Measurements from ENCODE around the gene NPS. TPM values are rescaled to one million over a fixed set of nuclear protein-coding genes. Genes with fewer than 3 reads are reported as not detected.
A peak's percentile ranks its signal among the peaks of the same experiment; 100 is the strongest.

The NPS gene
- total RNA-seq, 1 donor from 2014 or later = not detected

- DNase-seq = no peak
Measured at GRCh38 chr10:127561647-127562046, 12.5 kb downstream of the NPS start.

DNA sequence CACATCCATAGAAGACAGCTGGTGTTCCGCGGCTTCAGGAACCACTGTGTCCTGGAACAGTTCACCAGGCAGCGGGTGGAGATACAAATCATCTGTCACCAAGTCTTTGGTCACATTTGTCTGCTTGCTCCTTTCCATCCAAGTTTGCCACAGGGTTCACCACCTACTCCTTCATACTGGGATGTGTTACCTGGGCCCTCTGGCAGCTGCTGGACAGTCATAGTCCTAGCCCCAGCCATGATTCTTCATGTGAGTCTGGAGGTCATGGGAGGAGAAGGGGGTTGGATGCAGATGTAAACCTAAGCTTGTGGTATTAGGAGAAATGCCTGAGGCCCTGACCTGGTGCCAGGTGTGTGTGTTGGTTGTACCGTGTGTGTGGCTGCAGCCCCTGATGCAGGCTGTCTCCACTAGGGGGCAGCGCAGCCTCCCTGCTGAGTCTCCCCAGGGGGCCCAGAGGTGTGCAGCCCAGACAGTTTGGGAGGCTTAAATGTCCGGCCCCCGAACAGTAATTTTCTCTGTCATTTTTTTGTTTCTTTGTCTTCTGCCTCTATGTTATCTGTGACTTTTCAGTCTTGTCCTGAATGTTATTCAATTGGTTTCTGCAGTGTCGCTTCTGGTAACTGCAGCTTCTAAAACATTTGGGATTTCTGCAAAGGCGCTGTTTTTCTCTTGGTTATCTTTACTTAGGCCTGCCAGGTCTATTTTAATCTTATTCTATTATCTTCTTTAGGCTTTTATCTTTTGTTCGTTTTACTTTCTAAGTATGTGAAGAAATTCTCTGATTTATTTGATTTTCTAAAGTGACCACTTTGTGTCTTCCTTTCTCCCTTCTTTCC lies 14.8 kb downstream of the NPS start:
- no peak for DNase-seq

DNA sequence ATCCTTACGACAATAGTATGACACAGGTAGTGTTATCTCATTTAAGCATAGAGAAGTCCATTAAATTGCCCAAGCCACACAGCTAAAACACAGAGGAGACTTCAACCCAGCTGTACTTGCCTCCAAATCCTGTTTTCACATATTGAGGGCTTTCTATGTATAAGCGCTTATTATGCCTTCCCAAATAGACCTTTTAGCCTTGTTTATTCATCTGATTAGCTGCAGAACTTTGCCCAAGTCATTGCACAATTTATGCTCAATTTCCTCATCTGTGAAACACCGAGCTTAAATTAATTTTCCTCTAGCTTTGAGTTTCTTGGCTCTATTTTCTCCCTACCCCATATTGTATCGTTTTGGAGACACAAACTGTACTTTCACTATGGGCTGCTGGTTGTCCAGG lies 15.5 kb downstream of the NPS start:
- DNase-seq = no peak

DNA sequence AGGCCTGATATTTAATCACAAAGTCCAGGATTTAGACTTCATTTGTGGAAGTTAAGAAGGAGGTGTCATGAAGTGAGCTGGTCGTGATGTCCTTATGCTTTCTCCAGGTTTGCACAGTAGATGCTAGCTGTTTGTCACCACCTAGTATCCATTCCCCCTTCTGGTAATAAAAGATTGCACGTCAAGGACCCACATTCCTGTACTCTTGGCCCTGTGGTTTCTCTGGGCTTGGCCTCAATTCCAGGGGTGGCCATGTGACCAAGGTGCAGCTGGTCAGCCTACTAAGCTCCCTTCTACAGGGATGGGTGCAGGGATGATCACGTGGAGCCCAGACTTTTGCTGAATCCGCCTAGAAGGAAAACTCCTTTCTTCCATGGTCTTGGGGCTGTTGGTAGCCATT lies 16.5 kb downstream of the NPS start:
- DNase-seq = no peak

- no peak for DNase-seq
Measured at GRCh38 chr10:127569210-127569609, 20.1 kb downstream of the NPS start.

DNA sequence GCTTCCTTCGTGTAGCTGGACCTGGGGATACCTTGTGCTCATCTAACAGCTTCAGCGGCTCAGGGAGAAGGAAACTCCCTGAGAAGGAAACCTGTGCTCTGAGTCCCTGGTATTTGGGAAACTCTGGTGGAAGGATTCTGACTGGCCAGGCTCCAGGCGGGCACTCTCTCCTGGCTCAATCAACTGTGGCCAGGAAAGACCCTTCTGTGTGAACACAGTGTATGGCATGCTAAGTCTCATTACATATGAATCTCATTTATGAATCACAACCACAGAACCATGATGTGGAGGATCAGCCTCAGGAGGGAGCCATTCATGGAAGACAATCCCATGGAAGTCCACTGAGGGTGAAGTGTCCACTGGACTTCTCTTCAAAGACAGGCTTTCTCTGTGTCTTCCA lies 20.9 kb downstream of the NPS start:
- DNase-seq = no peak

- DNase-seq = no peak
Measured at GRCh38 chr10:127571386-127571785, 22.3 kb downstream of the NPS start.

GRCh38 chr10:127576051-127576450 lies 26.9 kb downstream of the NPS start:
- no peak for DNase-seq

DNA sequence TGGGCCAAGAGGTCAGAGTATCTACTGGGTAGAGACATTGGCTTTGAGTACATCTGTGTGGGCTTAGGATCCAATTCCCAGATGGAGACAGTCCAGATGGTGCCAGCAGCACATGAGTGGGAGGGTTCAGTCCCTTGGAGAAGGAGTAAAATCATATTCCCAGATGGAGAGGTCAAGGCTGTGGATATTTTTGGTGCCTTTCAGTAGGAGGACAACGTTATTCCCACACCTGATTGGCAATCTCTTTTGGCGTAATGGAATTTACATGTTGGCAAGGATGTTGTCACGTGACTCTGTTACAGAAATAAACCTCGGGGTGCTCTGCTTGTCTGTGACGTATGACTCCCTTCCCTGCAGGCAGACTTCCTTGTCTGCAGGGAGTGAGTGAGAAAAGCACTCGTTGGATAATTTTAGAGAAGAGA lies 27.6 kb downstream of the NPS start:
- peak; percentile 42 for DNase-seq

DNA sequence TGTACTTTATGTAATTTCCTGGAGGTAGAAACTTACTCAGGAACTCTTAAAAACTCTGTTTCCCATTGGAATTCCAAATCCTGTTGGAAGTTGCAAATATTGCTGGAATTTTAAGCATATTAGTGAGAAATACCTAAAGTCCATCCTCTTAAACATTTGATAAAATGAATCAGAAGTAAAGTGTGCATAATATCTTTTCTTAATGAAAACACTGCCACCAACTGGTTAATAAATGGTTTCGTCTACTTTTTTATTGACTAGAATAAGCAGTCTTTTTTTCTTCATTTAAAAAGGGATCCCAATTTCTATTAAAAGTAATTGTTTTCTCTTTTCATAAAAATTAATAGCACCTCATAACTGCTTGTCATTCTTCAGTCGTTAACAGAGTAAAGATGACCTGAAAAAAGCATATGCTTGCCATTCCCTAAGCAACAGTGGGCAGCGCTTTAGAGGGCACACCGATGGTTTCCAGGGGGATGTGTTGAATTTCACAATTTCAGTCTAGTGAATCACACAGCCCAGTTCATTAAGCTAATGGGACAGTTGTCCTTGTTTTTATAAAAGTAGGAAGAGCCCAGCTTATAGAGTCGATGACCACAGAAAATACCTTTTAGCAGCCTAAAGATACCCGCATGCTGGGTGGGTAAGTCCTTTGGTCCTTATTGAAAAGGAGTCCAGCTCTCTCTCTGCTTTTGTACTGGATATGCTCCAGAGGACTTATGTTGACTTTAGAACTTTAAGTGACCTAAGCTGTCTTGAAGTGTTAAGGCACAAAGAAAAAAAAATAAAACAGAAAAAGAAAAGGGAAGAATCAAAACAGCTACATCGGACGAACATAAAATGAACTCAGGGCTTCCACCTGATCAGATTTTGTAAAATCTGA lies 28.5 kb downstream of the NPS start:
- peak; percentile 29 for DNase-seq

- DNase-seq = no peak
Measured at GRCh38 chr10:127578259-127578960, 29.3 kb downstream of the NPS start.

DNA sequence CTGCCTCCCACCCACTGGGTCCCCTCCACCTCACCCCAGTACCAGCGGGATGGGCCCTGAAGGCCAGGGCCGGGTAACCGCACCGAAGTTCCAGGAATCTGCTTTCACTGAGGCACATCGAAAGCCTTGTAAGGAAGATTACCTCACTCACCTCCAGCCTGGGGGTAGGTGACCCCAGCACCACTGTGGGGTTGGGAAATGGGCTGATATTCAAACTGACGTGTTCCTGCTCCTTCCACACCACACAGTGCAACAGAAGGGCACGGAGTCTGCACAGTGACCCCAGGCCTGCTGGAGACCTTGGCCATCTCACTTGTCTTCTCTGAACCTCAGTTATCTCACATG lies 29.8 kb downstream of the NPS start:
- no peak for DNase-seq

DNA sequence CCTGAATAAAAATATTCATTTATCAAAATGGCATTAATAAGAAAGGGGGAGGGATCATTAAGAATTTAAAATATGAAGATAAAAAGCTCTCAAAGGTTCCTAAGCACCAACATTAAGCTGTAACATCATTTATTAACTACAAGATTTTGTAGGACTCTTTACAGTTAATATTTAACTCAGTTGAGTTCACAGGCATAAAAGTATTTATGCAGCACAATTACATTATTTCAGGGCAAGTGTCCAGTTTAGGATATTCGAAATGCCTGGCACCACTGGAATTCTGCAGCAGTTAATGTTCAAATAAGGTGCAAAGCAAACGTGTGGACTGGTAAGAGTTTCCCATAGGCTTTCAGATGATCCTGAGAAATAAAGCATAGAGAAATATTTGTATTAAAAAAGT lies 30.5 kb downstream of the NPS start:
- no peak for DNase-seq

DNA sequence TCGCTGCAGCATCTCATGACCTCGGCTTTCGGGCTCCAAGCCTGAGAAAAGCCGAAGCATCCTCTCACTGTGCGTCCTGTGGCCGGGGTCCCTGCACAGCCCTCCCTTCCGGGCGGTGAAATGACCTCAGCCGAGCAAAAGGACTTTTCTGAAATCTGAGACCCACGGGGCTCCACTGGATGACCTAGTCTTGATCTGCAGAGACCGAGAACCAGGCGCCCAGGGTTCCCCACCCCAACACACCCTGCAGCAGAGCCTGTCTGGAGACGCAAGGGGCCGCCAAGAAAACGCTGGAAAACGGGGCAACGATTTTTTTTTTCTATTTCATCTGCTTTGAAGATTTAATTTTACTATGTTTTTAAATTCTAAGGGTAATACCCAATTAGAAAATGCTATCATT lies 31.7 kb downstream of the NPS start:
- DNase-seq = no peak

DNA sequence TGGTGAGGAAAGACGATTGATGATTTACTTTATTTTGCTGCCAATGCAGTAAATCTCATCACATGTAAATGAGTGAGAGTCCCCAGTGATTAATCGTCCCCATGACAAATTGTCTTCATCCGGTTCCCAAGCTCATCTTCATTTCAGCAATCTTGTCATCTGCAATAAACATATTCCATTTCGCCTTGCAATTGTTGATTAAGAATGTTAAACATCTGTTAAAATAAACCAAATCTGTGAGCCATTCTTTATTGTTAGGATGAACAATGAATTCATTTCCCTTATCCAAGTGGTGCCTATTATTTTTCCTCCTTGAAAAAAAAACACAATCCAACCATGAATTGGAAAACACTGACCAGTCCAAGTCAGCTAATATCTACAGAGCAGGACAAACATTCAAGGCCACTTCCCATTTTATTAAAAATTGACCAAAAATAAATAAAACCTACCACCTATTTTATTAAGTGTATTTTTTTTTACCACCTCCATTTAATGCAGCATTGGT lies 36.5 kb downstream of the NPS start:
- DNase-seq = no peak

DNA sequence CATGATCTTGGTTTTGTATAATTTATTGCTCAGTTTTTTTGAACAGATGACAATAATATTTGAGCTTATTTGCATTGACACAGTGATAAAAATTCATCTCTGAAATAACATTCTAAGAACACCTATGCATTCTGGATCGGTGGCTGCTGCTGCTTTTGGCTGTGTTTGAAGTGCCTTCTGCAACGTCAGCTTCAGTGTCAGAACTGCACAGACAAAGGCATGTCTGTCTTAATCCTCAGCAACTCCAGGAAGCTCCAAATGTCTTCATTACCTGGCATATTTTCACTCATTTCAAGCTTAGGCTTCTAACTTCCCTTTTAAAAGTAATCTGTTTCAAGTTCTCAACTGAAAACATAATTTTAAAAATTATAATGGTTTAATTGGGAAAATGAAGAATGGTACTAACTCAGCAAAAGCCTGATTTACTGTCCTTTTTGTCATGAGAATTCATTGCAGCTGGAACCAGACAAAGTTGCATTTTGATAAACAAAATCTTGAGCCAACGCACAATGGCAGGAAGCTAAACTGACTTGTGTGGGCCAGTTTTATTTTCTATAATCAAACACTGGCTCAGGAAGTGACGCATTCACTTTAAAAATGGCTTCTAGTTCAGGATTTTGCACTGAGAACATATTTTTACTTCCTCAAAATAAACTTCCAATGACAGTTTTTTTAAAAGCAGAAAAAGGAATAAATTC lies 38.7 kb downstream of the NPS start:
- no peak for DNase-seq

DNA sequence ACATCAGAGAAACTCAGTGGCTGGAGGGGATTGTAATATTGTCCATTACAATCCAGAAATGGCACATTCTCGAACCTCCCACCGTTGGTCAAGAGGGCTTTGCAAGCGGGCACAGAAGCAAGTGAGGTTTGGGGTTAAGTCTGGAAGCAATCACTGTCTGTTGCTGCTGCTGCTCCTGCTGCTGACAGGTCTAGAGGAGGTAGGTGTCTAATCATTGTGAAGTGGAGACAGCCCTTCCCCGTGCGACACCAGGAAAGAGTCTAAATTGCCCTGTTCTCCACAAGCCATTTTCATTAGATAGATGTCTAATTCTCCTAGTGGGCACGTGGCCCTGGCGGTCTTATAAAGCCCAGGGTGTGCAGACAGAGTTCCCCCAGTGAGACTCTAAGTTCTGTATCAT lies 43.5 kb downstream of the NPS start:
- DNase-seq = no peak

DNA sequence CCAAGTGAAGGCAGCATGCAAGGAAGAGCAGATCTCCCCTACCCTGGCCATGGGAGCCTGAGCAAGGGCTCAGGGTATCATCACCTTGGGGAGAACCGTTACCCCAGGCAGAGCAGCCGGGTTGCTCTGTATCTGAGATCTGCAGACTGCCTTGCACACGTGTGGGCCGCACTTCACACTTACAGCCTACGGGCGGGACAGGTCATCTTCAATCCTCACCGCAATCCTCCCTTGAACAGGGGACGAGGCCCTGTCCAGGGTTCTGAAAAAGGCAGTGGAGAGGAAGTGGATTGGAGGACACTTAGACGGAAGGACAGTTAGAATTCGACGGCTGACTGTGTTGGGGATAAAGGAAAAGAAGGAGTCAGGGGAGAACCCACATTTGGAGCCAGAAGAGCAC lies 51.4 kb downstream of the NPS start:
- DNase-seq = peak; percentile 64
